NCI-H774 (cell line): Measurements from ENCODE around the gene ZDHHC24.
A peak's percentile ranks its signal among the peaks of the same experiment; 100 is the strongest.

Experiments
- DNase-seq: peaks from one replicate; lab custom pipeline; 2025; lab: John Stamatoyannopoulos, UW

Gene ZDHHC24

GRCh38 chr11:66564984-66565383, 19.1 kb upstream of the ZDHHC24 start:
- DNase-seq: no peak

GRCh38 chr11:66564538-66564937, 18.7 kb upstream of the ZDHHC24 start:
- DNase-seq: no peak

GRCh38 chr11:66563832-66564231, 18.0 kb upstream of the ZDHHC24 start:
- DNase-seq: no peak

GRCh38 chr11:66562907-66563583, 17.2 kb upstream of the ZDHHC24 start:
- DNase-seq: no peak

GRCh38 chr11:66562275-66562674, 16.4 kb upstream of the ZDHHC24 start:
- no peak for DNase-seq

GRCh38 chr11:66561975-66562248, 16.1 kb upstream of the ZDHHC24 start:
- DNase-seq: no peak

GRCh38 chr11:66561178-66561974, 15.5 kb upstream of the ZDHHC24 start:
- DNase-seq: no peak

GRCh38 chr11:66559866-66560676, 14.2 kb upstream of the ZDHHC24 start:
- DNase-seq: no peak

- DNase-seq: no peak
Observed at GRCh38 chr11:66559142-66559865, 13.5 kb upstream of the ZDHHC24 start.

- no peak for DNase-seq
Observed at GRCh38 chr11:66557733-66558326, 12.0 kb upstream of the ZDHHC24 start.

GRCh38 chr11:66556086-66556485, 10.2 kb upstream of the ZDHHC24 start:
- peak; percentile 24 for DNase-seq

- no peak for DNase-seq
Observed at GRCh38 chr11:66555416-66555815, 9.6 kb upstream of the ZDHHC24 start.

- no peak for DNase-seq
Observed at GRCh38 chr11:66554602-66555001, 8.8 kb upstream of the ZDHHC24 start.

GRCh38 chr11:66550887-66551286, 5.0 kb upstream of the ZDHHC24 start:
- DNase-seq: no peak

GRCh38 chr11:66549696-66550095, 3.8 kb upstream of the ZDHHC24 start:
- no peak for DNase-seq

GRCh38 chr11:66548774-66549630, 3.2 kb upstream of the ZDHHC24 start:
- no peak for DNase-seq

GRCh38 chr11:66548041-66548440, 2.2 kb upstream of the ZDHHC24 start:
- DNase-seq: no peak

- DNase-seq: no peak
Observed at GRCh38 chr11:66547662-66548009, 1.8 kb upstream of the ZDHHC24 start.

- DNase-seq: no peak
Observed at GRCh38 chr11:66546966-66547661, 1.3 kb upstream of the ZDHHC24 start.

- DNase-seq: no peak
Observed at GRCh38 chr11:66546368-66546965, 619 bp upstream of the ZDHHC24 start, which contains the start of gene ACTN3. ACTN3 (plus strand) TSS chr11:66546903; CDS start chr11:66546938, 35 bp downstream.
